Peyer's patch (tissue), 4 donors: ENCODE measurements around the gene WHRN. TPM values are rescaled to one million over a fixed set of nuclear protein-coding genes. Genes with fewer than 3 reads are reported as not detected.

Source experiments
- DNase-seq, 3 donors: peaks; one replicate each; pipeline ENCODE4 v3.0.0-alpha.2; 2017 to 2019
- H3K27ac ChIP-seq, 4 donors: fragments of 200-600 bp; sonication (generic); one replicate each; pipeline ENCODE4 v1.5.1; 2016 to 2019
- H3K27me3 ChIP-seq, 2 donors: fragments of 200-600 bp; sonication (generic); one replicate each; pipeline ENCODE4 v1.5.1; 2019
- H3K36me3 ChIP-seq, 3 donors: fragments of 200-600 bp; sonication (generic); one replicate each; pipeline ENCODE4 v1.5.1; 2016 to 2019
- H3K4me1 ChIP-seq, 4 donors: fragments of 200-600 bp; sonication (generic); one replicate each; pipeline ENCODE4 v1.5.1; 2016 to 2019
- H3K4me3 ChIP-seq, 4 donors: fragments of 200-600 bp; sonication (generic); 1 replicate in 3 of 4; 2 replicates in 1 of 4; pipeline ENCODE4 v1.5.1; 2016 to 2019; ENCODE audit warnings: mild to moderate bottlenecking in 1 of 4
- H3K9me3 ChIP-seq, 4 donors: fragments of 200-600 bp; sonication (generic); one replicate each; pipeline ENCODE4 v1.5.1; 2016 to 2019; ENCODE audit warnings: mild to moderate bottlenecking in 1 of 4
- CTCF ChIP-seq, 6 experiments: fragments of 450-650 bp in 4 of 6; fragments of 200-600 bp in 2 of 6; sonication (generic) in 1 of 6; IDR thresholded peaks; one replicate each; pipeline ENCODE4 v1.5.1; 2017 to 2019; ENCODE audit warnings: antibody characterized with exemption in 6 of 6, mild to moderate bottlenecking in 3 of 6, moderate library complexity in 1 of 6
- POLR2A ChIP-seq, 2 donors: fragments of 450-650 bp; IDR thresholded peaks; one replicate each; pipeline ENCODE4 v1.5.1; 2017; ENCODE audit warnings: antibody characterized with exemption in 2 of 2, mild to moderate bottlenecking in 2 of 2, moderate library complexity in 2 of 2
- total RNA-seq, 4 donors: library from RNA; depleted of rRNA; stranded (reverse); fragments of >200 nt; gene quantifications; one replicate each; pipeline ENCODE4 v1.1.0, GENCODE V29; 2016

Gene WHRN
- total RNA-seq, 4 donors from 2014 or later: 10.7 to 35.5 (median 15.3) TPM

DNA sequence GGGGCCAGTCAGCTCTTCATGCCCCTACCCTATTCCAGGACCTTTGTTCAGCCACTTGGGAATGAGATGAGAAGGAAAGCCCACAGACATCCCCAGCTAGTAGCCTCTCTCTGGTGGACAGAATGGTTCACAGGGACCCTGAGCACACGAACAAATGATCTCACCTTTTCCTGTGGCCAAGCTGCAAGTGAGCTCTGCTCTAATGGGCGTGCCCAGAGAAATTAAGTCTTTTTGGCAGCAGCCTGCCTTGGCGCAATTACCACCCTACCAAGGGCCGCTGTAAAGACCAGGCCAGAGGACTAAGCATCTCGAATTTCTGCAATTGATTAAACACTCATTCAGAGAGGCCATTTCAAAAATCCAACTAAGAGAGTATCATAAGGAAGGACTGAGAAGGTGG is 56.0 kb downstream of the WHRN start:
- peaks cover 0 to 5% (median 0%) of the 10 kb centered on the region in 4 donors for H3K4me1 ChIP-seq
- DNase-seq: no peak
- no peak for TF ChIP-seq POLR2A (IDR thresholded peaks at IDR 0.05)

GRCh38 chr9:114448706-114449105 is 56.6 kb downstream of the WHRN start:
- peaks cover 0 to 5% (median 0%) of the 10 kb centered on the region in 4 donors for H3K4me1 ChIP-seq
- H3K27ac ChIP-seq: no peak overlapping the region
- H3K36me3 ChIP-seq: no peaks in the 10 kb centered on the region
- H3K27me3 ChIP-seq: no peaks in the 10 kb centered on the region
- no peak overlapping the region for H3K4me3 ChIP-seq
- TF ChIP-seq POLR2A (IDR thresholded peaks at IDR 0.05): no peak
- no peak for TF ChIP-seq CTCF (IDR thresholded peaks at IDR 0.05)
- no peak for DNase-seq
- H3K9me3 ChIP-seq: peaks cover 0 to 3% (median 0%) of the 10 kb centered on the region in 4 donors

More for the DNA sequence above, 56.0 kb downstream of the WHRN start:
- no peak overlapping the region for H3K27ac ChIP-seq
- no peaks in the 10 kb centered on the region for H3K27me3 ChIP-seq
- no peak overlapping the region for H3K4me3 ChIP-seq
- no peaks in the 10 kb centered on the region for H3K36me3 ChIP-seq
- no peaks in the 10 kb centered on the region for H3K9me3 ChIP-seq

- TF ChIP-seq CTCF (IDR thresholded peaks at IDR 0.05): no peak
- no peak for TF ChIP-seq POLR2A (IDR thresholded peaks at IDR 0.05)
- Histone ChIP-seq H3K9me3 (peaks cover 0 to 3% (median 0%) of the 10 kb centered on the region in 4 donors), H3K4me3 (no peak overlapping the region), H3K27ac (no peak overlapping the region), H3K36me3 (no peaks in the 10 kb centered on the region), H3K27me3 (no peaks in the 10 kb centered on the region), H3K4me1 (no peaks in the 10 kb centered on the region)
- no peak for DNase-seq
These were observed 58.4 kb downstream of the WHRN start for GRCh38 chr9:114446672-114447450.

DNA sequence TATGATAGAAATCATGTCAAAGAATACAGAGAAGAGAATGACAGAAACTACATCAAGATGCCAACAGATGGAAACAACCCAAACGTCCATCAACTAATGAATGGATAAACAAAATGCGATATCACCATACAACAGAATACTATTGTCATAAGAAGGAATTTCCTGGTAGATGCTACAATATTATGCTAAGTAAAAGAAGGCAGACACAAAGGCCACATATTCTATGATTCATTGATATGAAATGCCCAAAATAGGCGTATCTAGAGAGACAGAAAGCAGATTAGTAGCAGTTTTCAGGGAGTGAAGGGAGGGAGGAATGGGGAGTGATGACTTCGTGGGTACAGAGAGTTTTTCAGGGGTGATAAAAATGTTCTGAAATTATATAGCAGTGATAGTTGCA is 59.2 kb downstream of the WHRN start:
- Histone ChIP-seq H3K9me3 (peaks cover 0 to 3% (median 0%) of the 10 kb centered on the region in 4 donors), H3K4me3 (no peak overlapping the region), H3K4me1 (no peaks in the 10 kb centered on the region), H3K36me3 (no peaks in the 10 kb centered on the region), H3K27ac (no peak overlapping the region), H3K27me3 (no peaks in the 10 kb centered on the region)
- DNase-seq: no peak
- TF ChIP-seq CTCF (IDR thresholded peaks at IDR 0.05) (no peak), POLR2A (IDR thresholded peaks at IDR 0.05) (no peak)

DNA sequence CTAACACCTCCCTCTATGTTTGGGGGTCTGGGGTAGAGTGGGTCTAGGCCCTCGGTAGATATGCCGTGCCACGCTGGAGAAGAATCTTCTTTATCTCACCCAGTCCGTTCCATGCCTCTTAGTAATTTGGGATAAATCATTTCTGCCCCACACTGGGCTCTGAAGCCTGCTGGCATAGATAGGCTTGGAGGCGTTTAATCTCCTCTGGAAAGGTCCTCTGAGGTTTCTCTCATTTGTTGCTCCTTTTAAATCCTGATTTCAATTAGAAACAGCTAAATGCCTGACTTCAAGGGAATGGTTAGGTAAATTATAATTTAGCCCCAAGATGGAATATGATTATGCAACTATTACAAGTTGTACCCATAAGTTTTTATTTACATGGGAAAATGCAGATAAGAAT is 59.7 kb downstream of the WHRN start:
- no peak for DNase-seq
- Histone ChIP-seq H3K36me3 (no peaks in the 10 kb centered on the region), H3K27ac (no peak overlapping the region), H3K4me3 (no peak overlapping the region), H3K4me1 (no peaks in the 10 kb centered on the region), H3K27me3 (no peaks in the 10 kb centered on the region), H3K9me3 (peaks cover 0 to 3% (median 0%) of the 10 kb centered on the region in 4 donors)
- TF ChIP-seq CTCF (IDR thresholded peaks at IDR 0.05) (no peak), POLR2A (IDR thresholded peaks at IDR 0.05) (no peak)

DNA sequence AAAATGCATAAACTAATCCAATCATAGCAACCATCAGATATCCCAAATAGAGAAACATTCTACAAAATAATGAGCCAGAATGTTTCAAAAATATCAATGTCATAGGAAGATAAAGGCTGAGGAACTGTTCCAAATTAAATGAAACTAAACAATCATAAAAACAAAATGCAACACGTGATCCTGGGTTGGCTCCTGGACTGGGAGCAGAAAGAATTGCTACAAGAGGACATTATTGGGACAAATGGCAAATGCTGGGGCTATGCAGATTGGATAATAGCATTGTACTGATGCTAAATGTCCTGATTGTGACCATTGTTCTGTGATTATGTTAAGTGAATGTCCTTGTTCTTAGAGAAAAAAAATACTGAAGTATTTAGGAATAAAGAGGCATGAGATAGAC is 63.3 kb downstream of the WHRN start:
- H3K27ac ChIP-seq: no peak overlapping the region
- DNase-seq: no peak
- H3K4me3 ChIP-seq: no peak overlapping the region
- no peaks in the 10 kb centered on the region for H3K27me3 ChIP-seq
- no peaks in the 10 kb centered on the region for H3K4me1 ChIP-seq
- TF ChIP-seq CTCF (IDR thresholded peaks at IDR 0.05) (no peak), POLR2A (IDR thresholded peaks at IDR 0.05) (no peak)
- peaks cover 0 to 3% (median 0%) of the 10 kb centered on the region in 4 donors for H3K9me3 ChIP-seq
- H3K36me3 ChIP-seq: no peaks in the 10 kb centered on the region
